SH-SY5Y (cell line): Measurements from ENCODE around the gene TLCD5.

ENCODE experiments used
- GATA2 ChIP-seq: IDR thresholded peaks from 2 replicates; pipeline ENCODE4 v1.6.1; 2011; ENCODE audit warnings: mild to moderate bottlenecking, low read depth, low read length
- GATA3 ChIP-seq: IDR thresholded peaks from 2 replicates; pipeline ENCODE4 v1.6.1; 2011; ENCODE audit warnings: low read depth, mild to moderate bottlenecking, low read length, moderate library complexity

- TF ChIP-seq GATA2 (no peak), GATA3 (no peak)
Measured at GRCh38 chr11:120296554-120296953, 28.5 kb upstream of the TLCD5 start.
